GM19438 (cell line): ENCODE data around the gene DHCR7.
"Not testable (repeated sequence)": the region's sequence is repeated elsewhere in the genome, so short reads cannot be mapped to it uniquely, and the experiment has no call there.

Experiments
- ATAC-seq: cut with Tn5 transposase; IDR thresholded peaks from one replicate; pipeline ENCODE4 v1.9.1; 2021; ENCODE audit warnings: low read depth; ENCODE audit not compliant: unreplicated experiment

DHCR7 gene

GRCh38 chr11:71441251-71441650 lies 6.9 kb downstream of the DHCR7 start:
- ATAC-seq: no peak

GRCh38 chr11:71440021-71440755 lies 8.0 kb downstream of the DHCR7 start:
- no peak for ATAC-seq

- no peak for ATAC-seq
Measured at GRCh38 chr11:71438650-71439049, 9.5 kb downstream of the DHCR7 start.

GRCh38 chr11:71437879-71438278 lies 10.3 kb downstream of the DHCR7 start:
- ATAC-seq: no peak

GRCh38 chr11:71437399-71437798 lies 10.8 kb downstream of the DHCR7 start:
- ATAC-seq: no peak

- no peak for ATAC-seq
Measured at GRCh38 chr11:71436861-71437260, 11.3 kb downstream of the DHCR7 start.

- no peak for ATAC-seq
Measured at GRCh38 chr11:71435278-71435951, 12.8 kb downstream of the DHCR7 start.

GRCh38 chr11:71434576-71435130 lies 13.5 kb downstream of the DHCR7 start:
- no peak for ATAC-seq

GRCh38 chr11:71433648-71434450 lies 14.3 kb downstream of the DHCR7 start:
- ATAC-seq: no peak

- no peak for ATAC-seq
Measured at GRCh38 chr11:71432761-71433647, 15.2 kb downstream of the DHCR7 start.

- no peak for ATAC-seq
Measured at GRCh38 chr11:71431271-71431670, 16.9 kb downstream of the DHCR7 start.

GRCh38 chr11:71430166-71430565 lies 18.0 kb downstream of the DHCR7 start:
- ATAC-seq: no peak

- ATAC-seq: no peak
Measured at GRCh38 chr11:71429701-71430100, 18.5 kb downstream of the DHCR7 start.

- ATAC-seq: no peak
Measured at GRCh38 chr11:71428861-71429435, 19.2 kb downstream of the DHCR7 start.

- ATAC-seq: no peak
Measured at GRCh38 chr11:71426413-71426812, 21.8 kb downstream of the DHCR7 start.

- ATAC-seq: no peak
Measured at GRCh38 chr11:71425860-71426259, 22.3 kb downstream of the DHCR7 start.

GRCh38 chr11:71425409-71425808 lies 22.8 kb downstream of the DHCR7 start:
- no peak for ATAC-seq

GRCh38 chr11:71423181-71423790 lies 24.9 kb downstream of the DHCR7 start:
- ATAC-seq: no peak

GRCh38 chr11:71422318-71422717 lies 25.9 kb downstream of the DHCR7 start:
- not testable (repeated sequence) for ATAC-seq
